DOHH2 (cell line): ENCODE measurements around the gene BRIP1.

Source experiments
- H3F3A ChIP-seq: fragments of 200-600 bp; sonication (generic), shearing (Covaris generic); 2 replicates; pipeline ENCODE4 v1.6.0; 2016; ENCODE audit warnings: antibody characterized with exemption, mild to moderate bottlenecking; ENCODE audit not compliant: control insufficient read depth, insufficient read depth
- H3K27ac ChIP-seq: fragments of 200-600 bp; sonication (generic); 2 replicates; pipeline ENCODE4 v1.5.1; 2014; ENCODE audit warnings: low read depth, mild to moderate bottlenecking, low read length, moderate library complexity
- H3K27me3 ChIP-seq: fragments of 200-600 bp; sonication (generic); 2 replicates; pipeline ENCODE4 v1.6.1; 2014; ENCODE audit warnings: mild to moderate bottlenecking, low read length, mixed read lengths; ENCODE audit not compliant: control insufficient read depth
- H3K36me3 ChIP-seq: fragments of 200-600 bp; sonication (generic); 2 replicates; pipeline ENCODE4 v1.6.1; 2014; ENCODE audit warnings: mild to moderate bottlenecking, low read length, moderate library complexity, mixed read lengths; ENCODE audit not compliant: control insufficient read depth
- H3K4me1 ChIP-seq: fragments of 200-600 bp; sonication (generic); 2 replicates; pipeline ENCODE4 v1.6.1; 2014; ENCODE audit warnings: mild to moderate bottlenecking, low read length, mixed read lengths; ENCODE audit not compliant: control insufficient read depth
- H3K4me2 ChIP-seq: fragments of 200-600 bp; sonication (generic); 2 replicates; pipeline ENCODE4 v1.6.0; 2014; ENCODE audit warnings: mild to moderate bottlenecking, low read length, moderate library complexity
- H3K4me3 ChIP-seq: fragments of 200-600 bp; sonication (generic); 2 replicates; pipeline ENCODE4 v1.5.1; 2014; ENCODE audit warnings: mild to moderate bottlenecking, low read length, mixed read lengths
- H3K79me2 ChIP-seq: fragments of 200-600 bp; sonication (generic); 2 replicates; pipeline ENCODE4 v1.6.1; 2014; ENCODE audit warnings: mild to moderate bottlenecking, low read length, mixed read lengths; ENCODE audit not compliant: control insufficient read depth
- H3K9me2 ChIP-seq: fragments of 200-600 bp; sonication (generic); replicated peaks from 2 replicates; pipeline ENCODE4 v1.6.1; 2014; ENCODE audit warnings: mild to moderate bottlenecking, low read length, mixed read lengths; ENCODE audit not compliant: control insufficient read depth
- H3K9me3 ChIP-seq: fragments of 200-600 bp; sonication (generic); 2 replicates; pipeline ENCODE4 v1.6.1; 2014; ENCODE audit warnings: antibody characterized with exemption, low read length, mixed read lengths; ENCODE audit not compliant: control insufficient read depth, insufficient read depth
- H4K20me1 ChIP-seq: fragments of 200-600 bp; sonication (generic); 2 replicates; pipeline ENCODE4 v1.6.0; 2014; ENCODE audit warnings: low read depth, mild to moderate bottlenecking, antibody characterized with exemption, low read length, moderate library complexity; ENCODE audit not compliant: control insufficient read depth, insufficient read depth
- EZH2phosphoT487 ChIP-seq: fragments of 200-600 bp; sonication (generic); IDR thresholded peaks from 2 replicates; pipeline ENCODE4 v1.6.1; 2017; ENCODE audit warnings: borderline replicate concordance, mild to moderate bottlenecking, antibody characterized with exemption, low read length, moderate library complexity, mixed read lengths
- TF ChIP-seq, protein P1 (sequence below): fragments of 200-600 bp; sonication (generic); IDR thresholded peaks from one replicate; pipeline ENCODE4 v1.5.1; 2014; ENCODE audit warnings: antibody characterized with exemption, mild to moderate bottlenecking, low read depth, low read length; ENCODE audit not compliant: poor library complexity, severe bottlenecking

Gene BRIP1

GRCh38 chr17:61659437-61659836 lies 203.9 kb downstream of the BRIP1 start:
- no peak overlapping the region for H3K4me2 ChIP-seq
- no peak overlapping the region for H3K27ac ChIP-seq
- no peak overlapping the region for H3K4me3 ChIP-seq
- H3K27me3 ChIP-seq = no peaks in the 10 kb centered on the region
- H3K79me2 ChIP-seq = no peaks in the 10 kb centered on the region
- no peaks in the 10 kb centered on the region for H3K36me3 ChIP-seq
- 0 out of 2 replicates have a peak, but pooled peaks cover 3% of the 10 kb centered on the region for H3F3A ChIP-seq
- no peaks in the 10 kb centered on the region for H3K4me1 ChIP-seq
- no peak for TF ChIP-seq EZH2phosphoT487
- TF ChIP-seq, protein P1, sequence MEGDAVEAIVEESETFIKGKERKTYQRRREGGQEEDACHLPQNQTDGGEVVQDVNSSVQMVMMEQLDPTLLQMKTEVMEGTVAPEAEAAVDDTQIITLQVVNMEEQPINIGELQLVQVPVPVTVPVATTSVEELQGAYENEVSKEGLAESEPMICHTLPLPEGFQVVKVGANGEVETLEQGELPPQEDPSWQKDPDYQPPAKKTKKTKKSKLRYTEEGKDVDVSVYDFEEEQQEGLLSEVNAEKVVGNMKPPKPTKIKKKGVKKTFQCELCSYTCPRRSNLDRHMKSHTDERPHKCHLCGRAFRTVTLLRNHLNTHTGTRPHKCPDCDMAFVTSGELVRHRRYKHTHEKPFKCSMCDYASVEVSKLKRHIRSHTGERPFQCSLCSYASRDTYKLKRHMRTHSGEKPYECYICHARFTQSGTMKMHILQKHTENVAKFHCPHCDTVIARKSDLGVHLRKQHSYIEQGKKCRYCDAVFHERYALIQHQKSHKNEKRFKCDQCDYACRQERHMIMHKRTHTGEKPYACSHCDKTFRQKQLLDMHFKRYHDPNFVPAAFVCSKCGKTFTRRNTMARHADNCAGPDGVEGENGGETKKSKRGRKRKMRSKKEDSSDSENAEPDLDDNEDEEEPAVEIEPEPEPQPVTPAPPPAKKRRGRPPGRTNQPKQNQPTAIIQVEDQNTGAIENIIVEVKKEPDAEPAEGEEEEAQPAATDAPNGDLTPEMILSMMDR = no peak
- H4K20me1 ChIP-seq = no peaks in the 10 kb centered on the region
- H3K9me3 ChIP-seq = no peaks in the 10 kb centered on the region
- no peaks in the 10 kb centered on the region for H3K9me2 ChIP-seq

GRCh38 chr17:61658183-61658582 lies 205.1 kb downstream of the BRIP1 start:
- no peaks in the 10 kb centered on the region for H3K9me3 ChIP-seq
- H3K4me1 ChIP-seq = no peaks in the 10 kb centered on the region
- no peak for TF ChIP-seq EZH2phosphoT487
- TF ChIP-seq, protein P1 = no peak
- no peaks in the 10 kb centered on the region for H3K27me3 ChIP-seq
- no peaks in the 10 kb centered on the region for H3K9me2 ChIP-seq
- H3K4me2 ChIP-seq = no peak overlapping the region
- no peaks in the 10 kb centered on the region for H3K36me3 ChIP-seq
- H3F3A ChIP-seq = 0 out of 2 replicates have a peak, but pooled peaks cover 3% of the 10 kb centered on the region
- no peaks in the 10 kb centered on the region for H3K79me2 ChIP-seq
- H3K27ac ChIP-seq = no peak overlapping the region
- no peaks in the 10 kb centered on the region for H4K20me1 ChIP-seq
- no peak overlapping the region for H3K4me3 ChIP-seq

DNA sequence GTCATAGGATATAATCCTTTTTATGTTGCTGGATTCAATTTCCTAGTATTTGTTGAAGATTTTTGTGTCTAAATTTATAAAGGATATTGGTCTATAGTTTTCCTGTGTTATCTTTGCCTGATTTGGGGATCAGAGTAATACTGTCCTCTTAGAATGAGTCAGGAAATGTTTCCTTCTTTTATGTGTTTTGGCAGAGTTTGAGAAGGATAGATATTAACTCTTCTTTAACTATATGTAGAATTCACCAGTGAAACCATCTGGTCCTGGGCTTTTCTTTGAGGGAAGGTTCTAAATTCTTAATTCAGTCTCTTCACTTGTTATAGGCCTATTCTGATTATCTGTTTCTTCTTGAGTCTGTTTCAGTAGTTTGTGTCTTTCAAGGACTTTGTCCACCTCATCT lies 206.0 kb downstream of the BRIP1 start:
- H3K9me2 ChIP-seq = no peaks in the 10 kb centered on the region
- H3F3A ChIP-seq = 0 out of 2 replicates have a peak, but pooled peaks cover 3% of the 10 kb centered on the region
- no peaks in the 10 kb centered on the region for H3K79me2 ChIP-seq
- no peak overlapping the region for H3K4me3 ChIP-seq
- H3K27ac ChIP-seq = no peak overlapping the region
- no peaks in the 10 kb centered on the region for H3K4me1 ChIP-seq
- no peak for TF ChIP-seq EZH2phosphoT487
- TF ChIP-seq, protein P1 = no peak
- H3K4me2 ChIP-seq = no peak overlapping the region
- H3K27me3 ChIP-seq = no peaks in the 10 kb centered on the region
- H3K36me3 ChIP-seq = no peaks in the 10 kb centered on the region
- no peaks in the 10 kb centered on the region for H4K20me1 ChIP-seq
- H3K9me3 ChIP-seq = no peaks in the 10 kb centered on the region
